ENCODE data around the gene DUSP15.

The DUSP15 gene

GRCh38 chr20:31913431-31914157 lies 43.3 kb upstream of the DUSP15 start:
- no peak overlapping the region for H3K4me3 ChIP-seq (ENCODE audit: low read depth, low read length)
- no peak for TF ChIP-seq CTCF (IDR thresholded peaks at IDR 0.05; ENCODE audit: borderline replicate concordance, insufficient read depth, low read depth, low read length)

GRCh38 chr20:31910071-31910803 lies 39.9 kb upstream of the DUSP15 start:
- no peak overlapping the region for H3K4me3 ChIP-seq (ENCODE audit: low read depth, low read length)
- no peak for TF ChIP-seq CTCF (IDR thresholded peaks at IDR 0.05; ENCODE audit: borderline replicate concordance, insufficient read depth, low read depth, low read length)

GRCh38 chr20:31909253-31910070 lies 39.1 kb upstream of the DUSP15 start:
- TF ChIP-seq CTCF (IDR thresholded peaks at IDR 0.05; ENCODE audit: borderline replicate concordance, insufficient read depth, low read depth, low read length): no peak
- no peak overlapping the region for H3K4me3 ChIP-seq (ENCODE audit: low read depth, low read length)

- no peak for TF ChIP-seq CTCF (IDR thresholded peaks at IDR 0.05; ENCODE audit: borderline replicate concordance, insufficient read depth, low read depth, low read length)
- no peak overlapping the region for H3K4me3 ChIP-seq (ENCODE audit: low read depth, low read length)
These were observed 38.1 kb upstream of the DUSP15 start for GRCh38 chr20:31908424-31908823.

GRCh38 chr20:31908016-31908415 lies 37.7 kb upstream of the DUSP15 start:
- H3K4me3 ChIP-seq (ENCODE audit: low read depth, low read length): no peak overlapping the region
- TF ChIP-seq CTCF (IDR thresholded peaks at IDR 0.05; ENCODE audit: borderline replicate concordance, insufficient read depth, low read depth, low read length): no peak

GRCh38 chr20:31907046-31907445 lies 36.7 kb upstream of the DUSP15 start:
- no peak for TF ChIP-seq CTCF (IDR thresholded peaks at IDR 0.05; ENCODE audit: borderline replicate concordance, insufficient read depth, low read depth, low read length)
- H3K4me3 ChIP-seq (ENCODE audit: low read depth, low read length): no peak overlapping the region
